Measurements from ENCODE around the gene COL23A1. TPM values are rescaled to one million over a fixed set of nuclear protein-coding genes. Genes with fewer than 3 reads are reported as not detected.

COL23A1 gene
- total RNA-seq, 1 donor from 2014 or later, result 2.9 TPM

DNA sequence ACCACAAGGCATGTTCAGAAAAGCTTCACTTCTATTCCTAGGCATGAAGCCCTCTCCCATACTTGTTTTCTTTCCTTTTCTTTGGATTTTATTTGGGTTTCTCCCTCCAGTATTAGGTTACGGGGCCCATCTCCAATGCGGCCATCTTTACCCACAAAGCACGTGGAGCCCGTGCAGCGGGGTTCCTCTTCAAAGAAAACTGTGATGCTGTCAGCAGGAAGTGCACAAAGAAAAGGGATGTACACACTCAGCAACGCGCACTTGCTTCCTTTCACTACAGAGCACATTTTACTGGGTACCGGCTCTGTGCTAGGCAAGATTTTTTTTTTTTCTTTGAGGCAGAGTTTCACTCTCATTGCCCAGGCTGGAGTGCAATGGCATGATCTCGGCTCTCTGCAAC, 106.6 kb downstream of the COL23A1 start:
- Mint-ChIP-seq H3K27ac (ENCODE audit: unreplicated experiment) (no peak overlapping the region), H3K9me3 (ENCODE audit: unreplicated experiment) (peaks cover 1% of the 10 kb centered on the region), H3K36me3 (ENCODE audit: unreplicated experiment) (peaks cover 5% of the 10 kb centered on the region), H3K27me3 (ENCODE audit: unreplicated experiment) (no peaks in the 10 kb centered on the region), H3K4me1 (ENCODE audit: low read depth, unreplicated experiment) (peaks cover 2% of the 10 kb centered on the region), H3K4me3 (ENCODE audit: unreplicated experiment) (no peak overlapping the region)
- no peak for DNase-seq
- TF ChIP-seq, protein P1, sequence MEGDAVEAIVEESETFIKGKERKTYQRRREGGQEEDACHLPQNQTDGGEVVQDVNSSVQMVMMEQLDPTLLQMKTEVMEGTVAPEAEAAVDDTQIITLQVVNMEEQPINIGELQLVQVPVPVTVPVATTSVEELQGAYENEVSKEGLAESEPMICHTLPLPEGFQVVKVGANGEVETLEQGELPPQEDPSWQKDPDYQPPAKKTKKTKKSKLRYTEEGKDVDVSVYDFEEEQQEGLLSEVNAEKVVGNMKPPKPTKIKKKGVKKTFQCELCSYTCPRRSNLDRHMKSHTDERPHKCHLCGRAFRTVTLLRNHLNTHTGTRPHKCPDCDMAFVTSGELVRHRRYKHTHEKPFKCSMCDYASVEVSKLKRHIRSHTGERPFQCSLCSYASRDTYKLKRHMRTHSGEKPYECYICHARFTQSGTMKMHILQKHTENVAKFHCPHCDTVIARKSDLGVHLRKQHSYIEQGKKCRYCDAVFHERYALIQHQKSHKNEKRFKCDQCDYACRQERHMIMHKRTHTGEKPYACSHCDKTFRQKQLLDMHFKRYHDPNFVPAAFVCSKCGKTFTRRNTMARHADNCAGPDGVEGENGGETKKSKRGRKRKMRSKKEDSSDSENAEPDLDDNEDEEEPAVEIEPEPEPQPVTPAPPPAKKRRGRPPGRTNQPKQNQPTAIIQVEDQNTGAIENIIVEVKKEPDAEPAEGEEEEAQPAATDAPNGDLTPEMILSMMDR (IDR thresholded peaks at IDR 0.05; ENCODE audit: partially characterized antibody, unreplicated experiment), result no peak

DNA sequence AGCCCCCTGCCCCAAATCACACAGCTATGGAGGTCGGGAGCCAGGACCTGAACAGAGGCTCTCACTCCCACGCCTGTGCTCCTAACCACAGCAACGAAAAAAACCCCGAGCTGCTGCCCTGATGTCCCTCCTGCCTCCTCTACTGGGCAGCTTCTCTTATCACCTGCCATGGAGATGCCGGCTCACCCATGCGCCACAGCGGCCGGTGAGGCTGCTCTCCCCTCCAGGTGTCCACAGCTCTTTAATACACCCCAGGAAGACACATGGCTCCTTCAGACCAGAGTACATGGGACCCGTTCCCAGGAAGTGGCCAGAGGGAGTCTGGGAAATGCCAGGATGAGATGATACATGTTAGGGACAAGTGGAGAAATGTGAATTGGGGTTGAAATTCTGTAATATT, 110.9 kb downstream of the COL23A1 start:
- H3K4me1 Mint-ChIP-seq (ENCODE audit: low read depth, unreplicated experiment), result no peaks in the 10 kb centered on the region
- no peaks in the 10 kb centered on the region for H3K9me3 Mint-ChIP-seq (ENCODE audit: unreplicated experiment)
- no peak overlapping the region for H3K4me3 Mint-ChIP-seq (ENCODE audit: unreplicated experiment)
- TF ChIP-seq, protein P1 (IDR thresholded peaks at IDR 0.05; ENCODE audit: partially characterized antibody, unreplicated experiment), result no peak
- H3K27ac Mint-ChIP-seq (ENCODE audit: unreplicated experiment), result no peak overlapping the region
- no peak for DNase-seq
- H3K36me3 Mint-ChIP-seq (ENCODE audit: unreplicated experiment), result no peaks in the 10 kb centered on the region
- no peaks in the 10 kb centered on the region for H3K27me3 Mint-ChIP-seq (ENCODE audit: unreplicated experiment)

DNA sequence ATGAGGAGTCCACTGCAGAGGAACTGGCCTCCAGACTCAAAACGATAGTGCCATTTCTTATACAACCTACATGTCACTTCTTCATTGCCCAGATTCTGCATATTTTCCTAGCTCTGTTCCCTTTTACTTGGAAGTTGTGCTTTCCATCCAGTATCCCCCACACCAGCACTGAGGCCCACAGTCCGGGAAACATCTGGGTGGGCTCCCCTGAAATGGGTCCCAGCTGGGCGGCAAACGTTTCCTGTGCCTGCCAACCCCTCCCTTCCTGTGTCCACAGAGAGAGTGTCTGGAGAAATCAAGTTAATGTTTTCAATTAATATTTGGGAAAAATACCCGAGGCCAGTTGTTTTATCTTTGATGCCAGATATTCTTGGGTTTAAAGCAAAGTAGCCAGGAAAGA, 111.8 kb downstream of the COL23A1 start:
- TF ChIP-seq, protein P1 (IDR thresholded peaks at IDR 0.05; ENCODE audit: partially characterized antibody, unreplicated experiment), result no peak
- peaks cover 1% of the 10 kb centered on the region for H3K9me3 Mint-ChIP-seq (ENCODE audit: unreplicated experiment)
- H3K27ac Mint-ChIP-seq (ENCODE audit: unreplicated experiment), result no peak overlapping the region
- no peak for DNase-seq
- H3K27me3 Mint-ChIP-seq (ENCODE audit: unreplicated experiment), result no peaks in the 10 kb centered on the region
- no peak overlapping the region for H3K4me3 Mint-ChIP-seq (ENCODE audit: unreplicated experiment)
- H3K36me3 Mint-ChIP-seq (ENCODE audit: unreplicated experiment), result no peaks in the 10 kb centered on the region
- no peaks in the 10 kb centered on the region for H3K4me1 Mint-ChIP-seq (ENCODE audit: low read depth, unreplicated experiment)

DNA sequence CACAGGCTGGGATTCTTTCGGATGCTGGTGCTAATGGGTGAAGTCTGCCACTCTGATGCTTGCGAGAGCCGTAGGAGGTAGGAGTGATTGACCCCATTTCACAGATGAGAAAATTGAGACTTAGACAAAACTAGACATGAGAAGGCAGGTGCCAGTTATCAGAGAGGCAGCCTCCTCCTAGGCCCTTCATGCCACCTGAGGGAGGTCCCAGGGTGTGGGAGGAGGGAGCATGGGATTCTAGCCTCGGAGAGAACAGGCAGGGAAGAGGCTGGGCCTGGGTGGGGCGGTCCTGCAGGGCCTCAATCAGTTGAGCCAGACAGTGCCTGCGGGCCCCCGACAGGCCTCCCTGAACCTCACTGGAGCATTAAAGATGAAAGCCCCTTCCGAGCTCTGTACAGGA, 112.4 kb downstream of the COL23A1 start:
- Mint-ChIP-seq H3K36me3 (ENCODE audit: unreplicated experiment) (no peaks in the 10 kb centered on the region), H3K27ac (ENCODE audit: unreplicated experiment) (no peak overlapping the region), H3K4me1 (ENCODE audit: low read depth, unreplicated experiment) (no peaks in the 10 kb centered on the region), H3K9me3 (ENCODE audit: unreplicated experiment) (peaks cover 1% of the 10 kb centered on the region), H3K4me3 (ENCODE audit: unreplicated experiment) (no peak overlapping the region), H3K27me3 (ENCODE audit: unreplicated experiment) (no peaks in the 10 kb centered on the region)
- DNase-seq, result no peak
- TF ChIP-seq, protein P1 (IDR thresholded peaks at IDR 0.05; ENCODE audit: partially characterized antibody, unreplicated experiment), result no peak

DNA sequence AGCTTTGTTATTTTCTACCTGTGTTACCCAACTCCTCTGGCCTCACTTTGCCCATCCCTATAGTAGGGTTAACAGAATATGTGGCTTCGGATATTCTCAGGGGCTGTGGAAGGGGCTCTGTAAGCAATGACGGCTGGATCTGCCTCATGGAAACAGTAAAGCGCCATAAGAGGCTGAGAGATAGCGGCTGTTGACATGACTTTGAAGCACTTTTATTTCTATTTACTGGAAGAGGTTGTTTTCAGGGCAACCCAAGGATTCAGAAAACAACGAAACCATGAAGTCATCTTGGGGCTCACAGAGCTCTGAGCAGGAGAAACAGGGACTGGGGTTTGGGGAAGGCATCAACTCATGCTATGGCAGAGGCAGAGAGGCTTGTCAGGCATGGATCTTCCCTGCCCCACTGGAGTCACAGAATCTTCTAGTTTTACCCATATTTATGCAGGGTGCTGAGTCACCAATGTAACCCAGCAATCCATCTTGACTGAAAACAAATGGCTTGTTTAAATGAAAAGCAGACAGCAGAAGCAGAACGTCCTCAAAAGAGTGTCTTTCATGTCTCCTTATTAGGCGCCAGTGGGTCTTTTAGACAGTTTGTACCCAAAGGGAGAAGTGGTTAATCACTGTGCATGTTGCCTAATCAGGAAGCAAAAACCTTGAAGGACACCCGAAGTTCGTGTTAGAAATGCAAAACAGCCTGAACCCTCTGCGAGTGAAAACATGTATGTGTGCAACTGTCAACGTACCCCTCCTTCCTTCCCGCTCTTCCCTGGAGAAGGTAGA, 113.0 kb downstream of the COL23A1 start:
- Mint-ChIP-seq H3K4me3 (ENCODE audit: unreplicated experiment) (no peak overlapping the region), H3K27me3 (ENCODE audit: unreplicated experiment) (no peaks in the 10 kb centered on the region), H3K9me3 (ENCODE audit: unreplicated experiment) (peaks cover 1% of the 10 kb centered on the region), H3K4me1 (ENCODE audit: low read depth, unreplicated experiment) (no peaks in the 10 kb centered on the region), H3K36me3 (ENCODE audit: unreplicated experiment) (no peaks in the 10 kb centered on the region), H3K27ac (ENCODE audit: unreplicated experiment) (no peak overlapping the region)
- TF ChIP-seq, protein P1 (IDR thresholded peaks at IDR 0.05; ENCODE audit: partially characterized antibody, unreplicated experiment), result no peak
- no peak for DNase-seq

Measured in glutamatergic neuron (in vitro differentiated cells).